HCT116 (cell line): ENCODE data around the gene ADGRB3. TPM values are rescaled to one million over a fixed set of nuclear protein-coding genes. Genes with fewer than 3 reads are reported as not detected.
"Not testable (repeated sequence)": the region's sequence is repeated elsewhere in the genome, so short reads cannot be mapped to it uniquely, and the experiment has no call there.

Experiments used
- ATAC-seq: fragments of 200-7000 bp; cut with Tn5 transposase; 2 replicates; pipeline ENCODE4 v1.9.1; 2020; ENCODE audit warnings: mild to moderate bottlenecking, moderate library complexity
- BruUV-seq: library from RNA; stranded (reverse); fragments of 400-500 nt; replicated peaks from 2 replicates; lab custom pipeline; 2021; lab: Mats Ljungman, UMichigan
- CTCF ChIA-PET: fragments of 300-600 bp; sonication (Branson Sonifier 250); formaldehyde crosslinking; loops from one replicate; lab custom pipeline; 2021; ENCODE audit warnings: antibody characterized with exemption; lab: Charles Lee
- POLR2A ChIA-PET: fragments of 300-600, 350-600 bp; sonication (Branson Sonifier 250); formaldehyde crosslinking; loops from one replicate; lab custom pipeline; 2021; ENCODE audit warnings: antibody characterized with exemption; lab: Charles Lee
- RAD21 ChIA-PET, 2 experiments: fragments of 300-600 bp; sonication (Branson Sonifier 250); formaldehyde crosslinking; loops; one replicate each; lab custom pipeline; 2023; ENCODE audit warnings: low total read pairs in 2 of 2; ENCODE audit not compliant: uncharacterized antibody in 2 of 2, unreplicated experiment in 2 of 2, low non-redundant PET in 1 of 2; lab: Charles Lee
- DNase-seq: peaks from one replicate; pipeline ENCODE4 v3.0.0-alpha.2; 2010; ENCODE audit warnings: low read depth, low spot score
- H2AFZ ChIP-seq: fragments of 200-600 bp; shearing (Covaris generic), sonication (generic); 2 replicates; pipeline ENCODE4 v1.6.1; 2017; ENCODE audit warnings: low read depth, mixed run types, mixed read lengths, antibody characterized with exemption, low read length; ENCODE audit not compliant: poor library complexity, severe bottlenecking
- H3K27ac ChIP-seq: 2 replicates; pipeline ENCODE4 v1.5.1; 2012; ENCODE audit warnings: low read depth, low read length
- H3K27me3 ChIP-seq: fragments of 200-600 bp; sonication (generic); 2 replicates; pipeline ENCODE4 v1.6.1; 2016; ENCODE audit warnings: mixed run types, low read length, mixed read lengths; ENCODE audit not compliant: insufficient read depth
- H3K36me3 ChIP-seq, 2 experiments: fragments of 200-500 bp in 1 of 2; fragments of 200-600 bp in 1 of 2; sonication (Bioruptor generic) in 1 of 2; sonication (generic) in 1 of 2; 2 replicates each; pipeline versions ENCODE4 v1.5.1 to v1.6.1; 2014 to 2016; ENCODE audit warnings: low read length in 2 of 2, inconsistent platforms in 1 of 2, mixed read lengths in 1 of 2, mixed run types in 1 of 2; ENCODE audit not compliant: insufficient read depth in 2 of 2, control insufficient read depth in 1 of 2
- H3K4me1 ChIP-seq, 2 experiments: fragments of 200-600 bp in 1 of 2; sonication (generic) in 1 of 2; 2 replicates each; pipeline versions ENCODE4 v1.5.1 to v1.6.1; 2012 to 2017; ENCODE audit warnings: low read length in 2 of 2, inconsistent platforms in 1 of 2, mild to moderate bottlenecking in 1 of 2, mixed read lengths in 1 of 2, mixed run types in 1 of 2, moderate library complexity in 1 of 2; ENCODE audit not compliant: insufficient read depth in 2 of 2, control insufficient read depth in 1 of 2
- H3K4me2 ChIP-seq: fragments of 200-600 bp; sonication (generic); 2 replicates; pipeline ENCODE4 v1.6.1; 2017; ENCODE audit warnings: mixed run types, low read length, mixed read lengths
- H3K4me3 ChIP-seq, 2 experiments: fragments of 200-600 bp in 1 of 2; sonication (generic) in 1 of 2; replicated peaks in 1 of 2; 2 replicates each; pipeline ENCODE4 v1.5.1; 2011 to 2016; ENCODE audit warnings: low read length in 2 of 2, control low read depth in 1 of 2, low read depth in 1 of 2, mild to moderate bottlenecking in 1 of 2, mixed read lengths in 1 of 2, mixed run types in 1 of 2
- H3K79me2 ChIP-seq: fragments of 200-600 bp; sonication (generic); 2 replicates; pipeline ENCODE4 v1.6.1; 2017; ENCODE audit warnings: mild to moderate bottlenecking, mixed run types, low read length, moderate library complexity, mixed read lengths; ENCODE audit not compliant: insufficient read depth
- H3K9ac ChIP-seq: fragments of 200-600 bp; sonication (generic); 2 replicates; pipeline ENCODE4 v1.6.1; 2016; ENCODE audit warnings: low read length, mixed read lengths
- H3K9me2 ChIP-seq: fragments of 200-600 bp; sonication (generic), shearing (Covaris generic); 2 replicates; pipeline ENCODE4 v1.6.1; 2017; ENCODE audit warnings: mixed run types, mild to moderate bottlenecking, moderate library complexity; ENCODE audit not compliant: insufficient read depth
- H3K9me3 ChIP-seq, 2 experiments: fragments of 200-500 bp in 1 of 2; fragments of 200-600 bp in 1 of 2; sonication (Bioruptor generic) in 1 of 2; sonication (generic) in 1 of 2; 2 replicates each; pipeline ENCODE4 v1.6.1; 2014 to 2017; ENCODE audit warnings: low read length in 2 of 2, mixed read lengths in 2 of 2, inconsistent platforms in 1 of 2, low read depth in 1 of 2, mild to moderate bottlenecking in 1 of 2, mixed run types in 1 of 2, moderate library complexity in 1 of 2; ENCODE audit not compliant: control insufficient read depth in 1 of 2, insufficient read depth in 1 of 2
- H4K20me1 ChIP-seq: fragments of 200-600 bp; sonication (generic), shearing (Covaris generic); 2 replicates; pipeline ENCODE4 v1.6.1; 2017; ENCODE audit warnings: mixed run types, mild to moderate bottlenecking, moderate library complexity; ENCODE audit not compliant: insufficient read depth
- CBX3 ChIP-seq: IDR thresholded peaks from 2 replicates; pipeline ENCODE4 v1.6.1; 2012; ENCODE audit warnings: low read depth
- CEBPB ChIP-seq: IDR thresholded peaks from 2 replicates; pipeline ENCODE4 v1.6.1; 2012; ENCODE audit warnings: low read depth
- EGR1 ChIP-seq: IDR thresholded peaks from 2 replicates; pipeline ENCODE4 v1.6.1; 2012; ENCODE audit warnings: low read depth
- FOSL1 ChIP-seq: IDR thresholded peaks from 2 replicates; pipeline ENCODE4 v1.6.1; 2012; ENCODE audit warnings: low read depth
- JUND ChIP-seq: IDR thresholded peaks from 2 replicates; pipeline ENCODE4 v1.6.1; 2012
- POLR2A ChIP-seq: IDR thresholded peaks from 2 replicates; pipeline ENCODE4 v1.7.0; 2011; ENCODE audit warnings: borderline replicate concordance; ENCODE audit not compliant: insufficient read depth, insufficient read length; ENCODE audit errors: extremely low read depth
- POLR2AphosphoS5 ChIP-seq: IDR thresholded peaks from 2 replicates; pipeline ENCODE4 v1.6.1; 2011; ENCODE audit warnings: mild to moderate bottlenecking, low read depth, low read length, moderate library complexity
- SIN3A ChIP-seq: IDR thresholded peaks from 2 replicates; pipeline ENCODE4 v1.6.1; 2012; ENCODE audit warnings: low read depth
- SRF ChIP-seq: IDR thresholded peaks from 2 replicates; pipeline ENCODE4 v1.6.1; 2012; ENCODE audit warnings: low read depth
- TCF7L2 ChIP-seq: IDR thresholded peaks from 2 replicates; pipeline ENCODE4 v1.7.0; 2011; ENCODE audit warnings: borderline replicate concordance, inconsistent platforms; ENCODE audit not compliant: insufficient read depth, insufficient read length; ENCODE audit errors: extremely low read depth
- ZNF274 ChIP-seq: fragments of 200-500 bp; sonication (Bioruptor generic); IDR thresholded peaks from 2 replicates; pipeline ENCODE4 v1.6.1; 2014; ENCODE audit warnings: mild to moderate bottlenecking, low read depth, low read length, inconsistent platforms
- intact Hi-C: fragments of 100-400 bp; cut with micrococcal nuclease; formaldehyde crosslinking; loops from 2 replicates; pipeline ENCODE4 v1.10.0; 2022
- total RNA-seq: library from RNA; stranded (reverse); gene quantifications from one replicate; pipeline ENCODE4 v1.2.1, GENCODE V29; 2021; ENCODE audit not compliant: unreplicated experiment
- TF ChIP-seq, protein P1 (sequence below): IDR thresholded peaks from 2 replicates; pipeline ENCODE4 v1.6.1; 2011; ENCODE audit warnings: mild to moderate bottlenecking, low read length, moderate library complexity; ENCODE audit not compliant: insufficient replicate concordance; ENCODE audit errors: extremely low read depth
- TF ChIP-seq, protein P2 (sequence below), 3 experiments: fragments of 200-600 bp in 1 of 3; sonication (generic) in 1 of 3; IDR thresholded peaks in 2 of 3; conservative IDR thresholded peaks in 1 of 3; 2 replicates each; pipeline ENCODE4 v1.5.1; 2012 to 2017; ENCODE audit warnings: low read depth in 2 of 3, low read length in 2 of 3, antibody characterized with exemption in 1 of 3, borderline replicate concordance in 1 of 3, control low read depth in 1 of 3, mild to moderate bottlenecking in 1 of 3, mixed read lengths in 1 of 3, mixed run types in 1 of 3, moderate library complexity in 1 of 3; ENCODE audit not compliant: insufficient read depth in 1 of 3
- TF ChIP-seq, protein P3 (sequence below): IDR thresholded peaks from 2 replicates; pipeline ENCODE4 v1.6.1; 2012

Gene ADGRB3
- total RNA-seq, 1 experiment from 2014 or later = not detected

GRCh38 chr6:69427882-69428281 lies 792.8 kb downstream of the ADGRB3 start:
- BruUV-seq = no TSS peak
- no peak overlapping the region for H3K9ac ChIP-seq
- H3K79me2 ChIP-seq = no peaks in the 10 kb centered on the region
- no peaks in the 10 kb centered on the region for H3K27me3 ChIP-seq
- H3K9me2 ChIP-seq = no peaks in the 10 kb centered on the region
- H3K27ac ChIP-seq = no peak overlapping the region
- H3K4me3 ChIP-seq = no peak overlapping the region
- DNase-seq (no peak), ATAC-seq (no peak)
- intact Hi-C loops = no loop called here
- TF ChIP-seq EGR1 = no peak
- TF ChIP-seq SRF = no peak
- TF ChIP-seq SIN3A = no peak
- TF ChIP-seq TCF7L2 = no peak
- TF ChIP-seq FOSL1 = no peak
- no peak for TF ChIP-seq POLR2A
- TF ChIP-seq, protein P1, sequence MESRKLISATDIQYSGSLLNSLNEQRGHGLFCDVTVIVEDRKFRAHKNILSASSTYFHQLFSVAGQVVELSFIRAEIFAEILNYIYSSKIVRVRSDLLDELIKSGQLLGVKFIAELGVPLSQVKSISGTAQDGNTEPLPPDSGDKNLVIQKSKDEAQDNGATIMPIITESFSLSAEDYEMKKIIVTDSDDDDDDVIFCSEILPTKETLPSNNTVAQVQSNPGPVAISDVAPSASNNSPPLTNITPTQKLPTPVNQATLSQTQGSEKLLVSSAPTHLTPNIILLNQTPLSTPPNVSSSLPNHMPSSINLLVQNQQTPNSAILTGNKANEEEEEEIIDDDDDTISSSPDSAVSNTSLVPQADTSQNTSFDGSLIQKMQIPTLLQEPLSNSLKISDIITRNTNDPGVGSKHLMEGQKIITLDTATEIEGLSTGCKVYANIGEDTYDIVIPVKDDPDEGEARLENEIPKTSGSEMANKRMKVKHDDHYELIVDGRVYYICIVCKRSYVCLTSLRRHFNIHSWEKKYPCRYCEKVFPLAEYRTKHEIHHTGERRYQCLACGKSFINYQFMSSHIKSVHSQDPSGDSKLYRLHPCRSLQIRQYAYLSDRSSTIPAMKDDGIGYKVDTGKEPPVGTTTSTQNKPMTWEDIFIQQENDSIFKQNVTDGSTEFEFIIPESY = no peak
- TF ChIP-seq, protein P2, sequence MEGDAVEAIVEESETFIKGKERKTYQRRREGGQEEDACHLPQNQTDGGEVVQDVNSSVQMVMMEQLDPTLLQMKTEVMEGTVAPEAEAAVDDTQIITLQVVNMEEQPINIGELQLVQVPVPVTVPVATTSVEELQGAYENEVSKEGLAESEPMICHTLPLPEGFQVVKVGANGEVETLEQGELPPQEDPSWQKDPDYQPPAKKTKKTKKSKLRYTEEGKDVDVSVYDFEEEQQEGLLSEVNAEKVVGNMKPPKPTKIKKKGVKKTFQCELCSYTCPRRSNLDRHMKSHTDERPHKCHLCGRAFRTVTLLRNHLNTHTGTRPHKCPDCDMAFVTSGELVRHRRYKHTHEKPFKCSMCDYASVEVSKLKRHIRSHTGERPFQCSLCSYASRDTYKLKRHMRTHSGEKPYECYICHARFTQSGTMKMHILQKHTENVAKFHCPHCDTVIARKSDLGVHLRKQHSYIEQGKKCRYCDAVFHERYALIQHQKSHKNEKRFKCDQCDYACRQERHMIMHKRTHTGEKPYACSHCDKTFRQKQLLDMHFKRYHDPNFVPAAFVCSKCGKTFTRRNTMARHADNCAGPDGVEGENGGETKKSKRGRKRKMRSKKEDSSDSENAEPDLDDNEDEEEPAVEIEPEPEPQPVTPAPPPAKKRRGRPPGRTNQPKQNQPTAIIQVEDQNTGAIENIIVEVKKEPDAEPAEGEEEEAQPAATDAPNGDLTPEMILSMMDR (IDR thresholded peaks at IDR 0.05 in 2 of 3, conservative IDR thresholded peaks at IDR 0.05 in 1 of 3; ENCODE audit: borderline replicate concordance in 1 of 3, insufficient read depth in 1 of 3, low read depth in 2 of 3, low read length in 2 of 3) = no peak
- TF ChIP-seq JUND = no peak
- TF ChIP-seq, protein P3, sequence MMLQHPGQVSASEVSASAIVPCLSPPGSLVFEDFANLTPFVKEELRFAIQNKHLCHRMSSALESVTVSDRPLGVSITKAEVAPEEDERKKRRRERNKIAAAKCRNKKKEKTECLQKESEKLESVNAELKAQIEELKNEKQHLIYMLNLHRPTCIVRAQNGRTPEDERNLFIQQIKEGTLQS = no peak
- no peak for TF ChIP-seq ZNF274
- no peak for TF ChIP-seq CEBPB
- TF ChIP-seq CBX3 = no peak
- no peak for TF ChIP-seq POLR2AphosphoS5
- H3K4me2 ChIP-seq = no peak overlapping the region
- H3K36me3 ChIP-seq = no peaks in the 10 kb centered on the region
- H3K9me3 ChIP-seq = peaks cover 0 to 15% of the 10 kb centered on the region in 2 experiments; a peak in 2 of 4 replicates
- no peaks in the 10 kb centered on the region for H4K20me1 ChIP-seq
- CTCF ChIA-PET = no interaction called here
- no peaks in the 10 kb centered on the region for H3K4me1 ChIP-seq
- H2AFZ ChIP-seq = no peak overlapping the region
- RAD21 ChIA-PET = no interaction called here
- POLR2A ChIA-PET = no interaction called here

DNA sequence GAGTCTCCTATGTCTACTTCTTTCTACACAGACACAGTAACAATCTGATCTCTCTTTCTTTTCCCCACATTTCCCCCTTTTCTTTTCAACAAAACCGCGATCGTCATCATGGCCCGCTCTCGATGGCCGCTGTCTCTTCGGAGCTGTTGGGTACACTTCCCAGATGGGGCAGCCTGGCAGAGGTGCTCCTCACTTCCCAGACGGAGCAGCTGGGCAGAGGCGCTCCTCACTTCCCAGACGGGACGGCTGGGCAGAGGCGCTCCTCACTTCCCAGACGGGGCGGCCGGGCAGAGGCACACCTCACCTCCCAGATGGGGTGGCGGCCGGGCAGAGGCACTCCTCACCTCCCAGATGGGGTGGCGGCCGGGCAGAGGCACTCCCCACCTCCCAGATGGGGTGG lies 797.1 kb downstream of the ADGRB3 start:
- POLR2A ChIA-PET, H3K27me3 ChIP-seq, DNase-seq, RAD21 ChIA-PET, H2AFZ ChIP-seq, H3K4me1 ChIP-seq, H3K9me3 ChIP-seq, H3K9me2 ChIP-seq, H3K27ac ChIP-seq, CTCF ChIA-PET, ATAC-seq, BruUV-seq, H3K4me3 ChIP-seq, intact Hi-C loops, H3K9ac ChIP-seq, H4K20me1 ChIP-seq, H3K4me2 ChIP-seq, H3K79me2 ChIP-seq, H3K36me3 ChIP-seq: not testable (repeated sequence)
